GM18517 (cell line): ENCODE measurements around the gene TOR1B.
"Not testable (repeated sequence)": the region's sequence is repeated elsewhere in the genome, so short reads cannot be mapped to it uniquely, and the experiment has no call there.

ENCODE experiments used
- ATAC-seq: cut with Tn5 transposase; IDR thresholded peaks from one replicate; pipeline ENCODE4 v1.9.1; 2021; ENCODE audit warnings: mild to moderate bottlenecking, moderate library complexity; ENCODE audit not compliant: unreplicated experiment

The TOR1B gene

DNA sequence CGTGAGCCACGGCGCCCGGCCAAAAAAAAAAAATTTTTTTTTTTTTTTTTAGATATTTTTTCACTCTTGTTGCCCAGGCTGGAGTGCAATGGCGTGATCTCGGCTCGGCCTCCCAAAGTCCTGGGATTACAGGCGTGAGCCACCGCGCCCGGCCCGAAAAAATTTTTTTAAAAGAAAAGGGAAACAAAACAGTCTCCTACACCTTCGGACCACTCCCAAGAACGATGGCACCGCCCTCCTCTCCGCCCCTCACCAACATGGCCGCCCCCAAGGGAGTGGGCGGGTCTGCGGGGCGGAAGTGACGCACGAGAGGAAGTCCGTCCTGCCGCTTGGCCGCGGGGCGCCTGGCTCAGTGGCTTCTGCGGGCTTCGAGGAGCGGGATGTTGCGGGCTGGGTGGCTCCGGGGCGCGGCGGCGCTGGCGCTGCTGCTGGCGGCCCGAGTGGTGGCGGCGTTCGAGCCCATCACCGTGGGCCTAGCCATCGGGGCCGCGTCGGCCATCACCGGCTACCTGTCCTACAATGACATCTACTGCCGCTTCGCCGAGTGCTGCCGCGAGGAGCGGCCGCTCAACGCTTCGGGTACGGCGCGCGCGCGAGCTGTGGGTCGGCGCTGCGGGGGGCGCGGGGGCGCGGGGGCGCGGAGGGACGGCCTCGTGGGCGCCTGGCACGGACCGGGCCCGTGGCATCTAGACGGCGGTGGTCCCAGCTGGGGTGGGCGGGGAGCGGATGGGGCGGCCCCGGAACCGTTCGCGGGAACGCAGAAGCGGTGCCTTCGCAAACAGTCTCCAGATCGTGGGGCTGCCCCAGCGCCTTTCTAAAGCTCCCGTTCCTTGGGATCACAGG, at the start of gene TOR1B:
Gene TOR1B, plus strand, starts transcription at position 352 of the 843 bp plus-strand sequence. Its CDS starts 29 bp downstream, at position 381.
- ATAC-seq = peak; percentile 90

- ATAC-seq = no peak
Observed at GRCh38 chr9:129755151-129755550, 47.8 kb upstream of the TOR1B start.

DNA sequence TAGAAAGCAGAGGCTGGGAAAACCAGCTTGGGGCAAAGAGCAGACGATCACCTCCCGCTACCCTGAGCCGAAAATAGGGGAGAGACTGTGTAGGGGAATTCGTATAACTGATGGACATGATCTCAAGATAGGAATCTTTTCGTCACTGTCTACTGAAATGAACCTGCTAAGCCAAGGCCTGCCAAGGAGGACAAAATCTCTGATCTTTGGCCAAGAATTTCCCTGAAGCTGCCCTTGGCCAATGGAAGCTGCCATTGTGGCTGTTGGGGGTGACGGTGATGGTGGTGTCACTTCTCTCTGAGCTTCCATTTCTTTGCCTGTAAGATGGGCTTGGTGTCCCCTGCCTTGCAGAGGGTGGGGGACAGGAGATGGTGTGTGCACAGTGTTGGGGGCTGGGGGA, 46.8 kb upstream of the TOR1B start:
- ATAC-seq = no peak

GRCh38 chr9:129757045-129757444, 45.9 kb upstream of the TOR1B start:
- ATAC-seq = no peak

DNA sequence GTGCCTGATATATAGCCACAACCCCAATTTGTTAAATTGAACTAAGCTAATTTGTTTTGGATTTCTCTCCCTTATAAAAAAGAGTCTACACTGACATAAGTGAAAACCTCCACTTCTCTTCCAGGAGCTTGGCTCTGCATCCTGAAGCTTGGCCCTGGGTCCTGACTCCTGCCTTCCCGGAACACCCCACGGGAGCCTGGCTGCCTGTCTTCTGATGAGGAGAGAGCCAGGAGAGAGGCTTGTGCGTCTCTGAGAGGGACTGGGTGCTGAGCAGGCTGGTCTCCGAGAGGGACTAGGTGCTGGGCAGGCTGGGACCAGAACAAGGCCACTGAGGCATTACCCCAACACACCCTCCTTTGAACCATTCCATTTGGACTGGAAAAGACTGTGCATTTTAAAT, 43.7 kb upstream of the TOR1B start:
- no peak for ATAC-seq

- no peak for ATAC-seq
Observed at GRCh38 chr9:129759804-129760502, 43.0 kb upstream of the TOR1B start.

GRCh38 chr9:129760784-129761183, 42.2 kb upstream of the TOR1B start:
- ATAC-seq = not testable (repeated sequence)

- ATAC-seq = no peak
Observed at GRCh38 chr9:129761293-129761900, 41.6 kb upstream of the TOR1B start.

- ATAC-seq = no peak
Observed at GRCh38 chr9:129761901-129762369, 41.0 kb upstream of the TOR1B start.

DNA sequence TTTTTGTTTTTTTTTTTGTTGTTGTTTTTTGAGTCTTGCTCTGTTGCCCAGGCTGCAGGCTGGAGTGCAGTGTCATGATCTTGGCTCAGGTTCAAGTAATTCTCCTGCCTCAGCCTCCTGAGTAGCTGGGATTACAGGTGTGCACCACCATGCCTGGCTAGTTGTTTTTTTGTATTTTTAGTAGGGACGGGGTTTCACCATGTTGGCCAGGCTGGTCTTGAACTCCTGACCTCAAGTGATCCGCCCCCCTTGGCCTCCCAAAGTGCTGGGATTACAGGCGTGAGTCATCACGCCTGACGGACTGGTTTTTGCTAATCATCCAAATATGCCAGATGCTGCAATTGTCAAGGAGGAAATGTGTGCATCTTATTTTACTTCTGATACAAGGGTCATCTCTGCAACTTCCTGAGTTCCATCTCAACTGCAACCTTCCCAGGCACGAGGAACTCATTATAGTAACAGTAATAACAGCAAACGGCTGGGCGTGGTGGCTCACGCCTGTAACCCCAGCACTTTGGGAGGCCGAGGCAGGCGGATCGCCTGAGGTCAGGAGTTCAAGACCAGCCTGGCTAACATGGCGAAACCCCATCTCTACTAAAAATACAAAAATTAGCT, 40.5 kb upstream of the TOR1B start:
- ATAC-seq = not testable (repeated sequence)

DNA sequence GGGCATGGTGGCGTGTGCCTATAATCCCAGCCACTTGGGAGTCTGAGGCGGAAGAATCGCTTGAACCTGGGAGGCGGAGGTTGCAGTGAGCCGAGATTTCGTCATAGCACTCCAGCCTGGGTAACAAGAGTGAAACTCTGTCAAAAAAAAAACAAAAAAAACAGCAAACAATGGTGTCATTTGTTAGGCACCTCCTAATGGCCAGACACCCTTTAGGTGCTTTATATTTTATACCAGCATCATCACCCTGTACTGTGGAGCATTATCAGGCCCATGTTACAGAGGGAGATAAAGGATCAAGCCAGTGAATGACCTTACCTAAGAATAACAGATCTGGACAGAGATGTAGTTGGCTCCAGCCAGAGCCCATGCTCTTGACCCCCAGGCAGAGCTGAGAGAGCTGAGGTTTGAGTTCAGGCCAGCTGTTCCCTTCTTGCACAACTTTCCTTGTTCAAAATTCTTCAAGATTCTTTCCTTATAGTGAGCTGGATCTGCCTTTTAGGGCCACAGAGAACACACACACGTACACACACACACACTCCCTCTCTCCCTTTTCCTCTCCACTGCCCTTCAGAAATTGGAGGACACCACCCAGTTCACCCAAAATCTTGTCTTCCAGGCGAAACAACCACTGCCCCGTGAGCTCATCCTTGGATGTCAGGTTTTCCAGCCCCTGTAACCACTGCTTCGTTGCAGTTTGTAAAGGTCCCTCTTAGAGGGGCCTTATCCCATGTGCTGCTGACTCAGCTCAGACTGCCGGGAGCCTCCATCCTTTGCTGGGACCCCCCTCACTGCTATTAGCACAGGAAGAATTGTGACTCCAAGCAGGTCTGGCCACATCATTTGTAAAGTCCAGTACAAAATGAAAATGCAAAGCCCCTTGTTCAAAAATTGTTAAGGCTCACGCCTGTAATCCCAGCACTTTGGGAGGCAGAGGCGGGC, 39.7 kb upstream of the TOR1B start:
- ATAC-seq = no peak

GRCh38 chr9:129765764-129766317, 37.1 kb upstream of the TOR1B start:
- ATAC-seq = no peak

DNA sequence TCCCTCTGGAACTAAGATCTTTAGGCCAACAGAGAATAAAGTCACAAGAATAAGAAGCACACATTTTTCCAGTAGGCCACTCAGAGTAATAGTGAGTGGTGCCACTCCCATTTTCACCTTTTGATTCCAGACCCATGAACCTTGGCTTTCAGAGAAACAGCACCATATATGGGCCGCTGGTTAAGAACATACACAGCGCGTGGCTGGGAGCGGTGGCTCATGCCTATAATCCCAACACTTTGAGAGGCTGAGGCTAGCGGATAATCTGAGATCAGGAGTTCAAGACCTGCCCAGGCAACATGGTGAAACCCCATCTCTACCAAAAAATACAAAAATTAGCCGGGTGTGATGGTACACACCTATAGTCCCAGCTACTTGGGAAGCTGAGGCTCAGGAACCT, 34.5 kb upstream of the TOR1B start:
- ATAC-seq = no peak

- ATAC-seq = no peak
Observed at GRCh38 chr9:129769669-129770068, 33.3 kb upstream of the TOR1B start.

DNA sequence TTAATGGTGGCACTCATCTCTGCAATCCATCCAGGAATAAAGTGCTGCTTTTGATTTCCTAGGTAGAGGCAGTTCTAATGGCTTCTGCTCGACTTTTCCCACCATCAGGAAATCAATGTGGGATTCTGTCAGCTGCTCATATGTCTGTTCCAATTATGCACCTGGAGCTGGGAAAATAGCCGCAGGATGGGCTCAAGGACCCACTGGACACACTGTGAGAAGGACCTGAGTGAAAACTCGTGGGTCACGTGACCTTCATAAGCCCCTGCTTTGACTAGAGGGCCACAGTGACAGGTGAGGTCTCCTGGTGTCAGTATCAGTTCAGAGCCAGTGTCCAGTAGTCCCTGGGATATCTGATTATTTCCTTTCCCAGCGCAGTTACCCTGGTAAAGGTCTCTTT, 32.2 kb upstream of the TOR1B start:
- no peak for ATAC-seq

DNA sequence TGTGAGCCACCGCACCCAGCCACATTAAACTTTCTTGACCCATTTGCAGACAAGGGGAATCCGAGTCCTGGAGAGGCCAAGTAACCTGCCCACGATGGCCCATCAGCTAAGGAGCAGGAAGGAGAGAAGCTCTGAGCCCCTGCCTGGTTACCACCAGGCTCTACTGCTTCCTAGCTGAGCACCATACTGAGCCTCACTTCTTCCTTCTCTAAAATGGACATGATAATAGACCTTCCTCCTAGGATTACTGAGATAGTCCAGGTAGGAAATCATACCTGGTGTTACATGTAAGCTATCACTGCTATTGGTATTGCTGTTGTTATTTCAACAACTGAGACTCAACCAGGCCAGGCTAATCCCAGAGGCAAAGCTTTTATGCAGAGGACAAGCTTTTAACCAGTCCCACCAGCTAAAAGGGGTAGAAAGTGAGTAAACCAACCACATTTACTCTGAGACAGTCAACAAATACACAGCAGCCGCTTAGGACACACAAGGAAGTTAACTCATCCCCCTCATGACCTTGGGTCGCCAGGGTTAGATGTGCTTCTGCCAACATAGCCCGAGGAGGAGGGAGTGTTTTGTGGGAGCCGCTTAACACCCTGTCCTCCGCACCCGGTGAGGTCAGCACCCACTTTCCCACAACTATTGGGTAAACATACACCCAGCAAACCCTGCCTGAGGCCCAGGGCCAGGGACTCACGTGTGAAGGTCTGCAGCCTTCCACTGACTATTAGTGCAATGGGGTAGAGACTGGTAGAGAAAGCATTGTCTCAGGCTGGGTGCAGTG, 29.5 kb upstream of the TOR1B start:
- no peak for ATAC-seq

DNA sequence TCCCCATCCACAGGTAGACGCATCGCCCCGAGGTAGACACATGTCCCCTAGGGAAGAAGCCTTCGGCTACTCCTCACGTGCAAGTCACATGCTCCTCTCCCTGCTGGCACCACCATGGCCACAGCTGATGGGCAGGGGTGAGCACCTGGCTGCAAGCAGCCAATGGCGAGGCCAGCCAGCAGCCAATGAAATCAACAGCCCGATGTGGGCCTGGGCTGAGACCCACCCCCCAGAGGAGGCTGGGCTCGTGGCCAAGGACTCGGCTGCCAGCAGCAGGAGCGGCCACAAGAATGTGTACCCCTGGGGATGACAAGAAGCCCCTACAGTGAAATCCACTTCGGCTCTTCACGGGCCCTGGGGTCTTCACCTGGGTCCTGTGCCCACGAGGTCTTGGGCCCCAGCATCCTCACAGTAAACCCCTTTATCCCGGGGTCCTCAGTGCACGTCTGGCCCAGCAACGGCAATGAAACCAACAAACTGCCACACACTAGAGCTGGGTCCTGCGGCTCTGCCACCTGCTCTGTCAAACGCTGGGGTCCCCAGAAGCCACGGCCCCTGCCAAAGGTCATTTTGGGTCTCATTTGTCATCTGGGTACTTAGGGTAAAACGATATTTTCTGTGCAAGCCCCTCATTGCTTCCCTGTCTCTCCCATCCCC, 28.1 kb upstream of the TOR1B start:
- no peak for ATAC-seq

GRCh38 chr9:129775448-129775798, 27.6 kb upstream of the TOR1B start:
- ATAC-seq = no peak

GRCh38 chr9:129776096-129776495, 26.9 kb upstream of the TOR1B start:
- not testable (repeated sequence) for ATAC-seq
